GM04503 (cell line): ENCODE measurements around the gene KIFC3.
A peak's percentile ranks its signal among the peaks of the same experiment; 100 is the strongest.
"Not testable (repeated sequence)": the region's sequence is repeated elsewhere in the genome, so short reads cannot be mapped to it uniquely, and the experiment has no call there.

Experiments used
- DNase-seq: peaks from one replicate; pipeline ENCODE4 v3.0.0-alpha.2; 2012; ENCODE audit warnings: low read depth

Gene KIFC3

DNA sequence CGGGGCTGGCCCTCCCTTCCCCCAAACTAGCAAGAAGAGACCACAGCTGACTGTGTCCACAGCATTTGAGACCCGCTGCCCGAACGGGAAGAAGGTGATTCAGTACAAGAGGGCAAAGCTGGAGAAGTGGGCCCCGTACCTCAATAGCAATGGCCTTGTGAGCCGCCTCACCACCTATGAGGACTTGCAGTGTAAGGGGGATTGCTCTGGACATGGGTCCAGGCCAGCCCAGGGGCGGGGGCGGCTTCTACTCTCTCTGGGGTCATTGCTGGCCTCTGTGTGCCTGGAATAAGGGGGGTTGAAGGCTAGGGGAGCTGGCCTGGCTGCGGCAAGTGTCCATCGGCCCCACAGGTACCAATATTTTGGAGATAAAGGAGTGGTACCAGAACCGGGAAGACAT, 79.6 kb downstream of the KIFC3 start:
- DNase-seq, result no peak

DNA sequence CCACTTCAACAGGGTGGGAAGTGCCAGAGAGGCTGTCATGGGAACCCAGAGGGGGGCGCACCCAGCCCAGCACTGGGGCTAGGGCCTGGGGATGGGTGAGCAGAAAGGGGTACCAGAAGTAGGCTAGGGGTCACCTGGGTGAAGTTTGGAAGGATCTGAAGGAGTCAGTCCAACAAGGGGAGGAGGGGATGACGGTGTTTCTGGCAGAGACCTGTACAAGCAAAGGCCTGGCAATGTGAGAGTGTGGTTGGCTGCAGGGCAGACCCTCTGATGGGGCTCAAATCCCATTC, 80.1 kb downstream of the KIFC3 start:
- DNase-seq, result no peak

DNA sequence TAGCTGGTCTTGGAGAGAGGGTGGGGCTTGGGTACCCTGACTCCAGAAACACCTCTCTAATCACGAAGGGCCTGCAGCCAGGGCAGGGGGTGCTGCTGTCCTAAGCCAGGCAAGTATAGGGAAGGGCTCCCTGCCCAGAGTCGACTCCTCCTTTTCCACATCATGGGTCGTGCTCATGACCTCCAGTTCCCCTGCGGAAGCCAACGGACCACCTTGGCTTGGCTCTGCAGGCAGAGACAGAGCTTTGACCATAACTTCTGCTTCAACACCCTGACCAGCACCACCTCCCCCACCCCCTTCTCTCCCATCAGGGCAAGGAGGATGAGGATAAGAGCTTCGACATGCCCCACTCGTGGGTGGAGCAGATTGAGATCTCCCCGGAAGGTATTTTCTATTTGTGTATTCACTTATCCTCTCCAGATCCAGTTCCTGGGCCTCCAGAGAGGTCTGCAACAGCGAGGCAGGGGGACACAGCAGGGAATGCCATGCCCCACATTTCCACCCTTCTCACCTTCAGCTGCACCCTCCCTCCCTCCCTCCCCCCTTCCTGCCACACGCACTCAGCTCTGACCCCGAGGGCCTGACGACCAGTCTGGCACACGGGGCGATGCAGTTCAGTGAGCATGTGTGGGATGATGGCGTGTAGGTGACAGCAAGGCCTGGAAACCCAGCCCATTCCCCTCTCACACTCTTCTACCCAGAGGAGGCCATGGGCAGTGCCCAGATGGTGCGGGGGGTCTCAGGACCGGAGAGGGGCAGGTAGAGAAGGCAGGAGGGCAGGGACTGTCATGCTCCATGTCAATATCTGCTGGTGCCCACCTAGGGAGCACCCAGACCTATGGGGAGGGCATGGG, 80.7 kb downstream of the KIFC3 start:
- no peak for DNase-seq

DNA sequence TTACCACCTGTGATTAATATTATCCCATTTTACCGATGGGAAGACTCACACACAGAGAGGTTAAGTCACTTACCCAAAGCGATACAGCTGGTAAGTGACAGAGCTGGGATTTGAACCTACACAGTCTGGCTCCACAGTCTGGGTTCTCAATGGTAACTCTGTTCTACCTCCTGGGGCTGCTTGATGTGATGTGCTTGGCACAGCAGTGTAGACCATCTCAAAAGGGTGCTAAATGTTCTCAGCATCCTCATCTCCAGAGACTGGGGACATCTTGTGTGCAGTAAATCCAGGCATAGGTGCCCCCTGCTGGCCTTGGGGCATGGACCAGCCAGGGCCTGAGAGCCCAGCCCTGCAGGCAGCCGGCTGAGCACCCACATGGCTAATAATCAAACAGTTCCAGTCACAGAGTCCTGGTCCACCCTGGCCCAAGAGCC, 82.1 kb downstream of the KIFC3 start:
- peak; percentile 4 for DNase-seq

DNA sequence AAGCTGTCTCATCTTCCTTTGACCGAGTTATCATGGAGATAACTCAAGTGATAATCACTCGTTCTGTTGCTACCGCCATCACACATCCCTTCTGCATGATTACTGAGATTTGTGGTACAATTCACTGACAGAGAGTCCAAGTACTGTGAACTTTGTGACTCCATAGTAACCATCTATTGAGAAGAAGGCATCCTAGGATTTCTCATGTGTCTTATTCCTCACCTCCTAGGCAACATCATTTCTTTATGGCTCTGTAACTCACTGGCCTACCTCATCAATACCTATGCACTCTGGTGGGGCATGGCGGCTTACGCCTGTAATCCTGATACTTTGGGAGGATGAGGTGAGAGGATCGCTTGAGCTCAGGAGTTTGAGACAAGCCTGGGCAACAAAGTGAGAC, 88.2 kb downstream of the KIFC3 start:
- no peak for DNase-seq

DNA sequence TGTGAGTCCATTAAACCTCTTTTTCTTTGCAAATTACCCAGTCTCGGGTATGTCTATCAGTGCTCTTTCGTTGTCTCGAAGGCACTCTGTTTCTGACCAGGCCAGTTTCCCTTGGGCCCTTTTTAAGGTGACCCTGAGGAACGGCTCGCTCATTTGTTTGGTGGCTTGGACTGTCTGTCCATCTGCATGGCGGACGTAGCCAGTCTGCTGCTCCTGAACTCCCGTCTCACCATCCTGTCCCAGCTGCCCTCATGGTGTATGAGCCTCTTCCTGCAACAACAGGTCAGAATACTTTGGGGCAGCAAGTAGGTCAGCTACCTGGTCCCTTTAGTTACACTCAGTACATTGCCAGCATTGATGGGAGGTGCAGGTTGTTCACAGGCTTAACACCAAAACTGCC, 88.7 kb downstream of the KIFC3 start:
- DNase-seq, result no peak

DNA sequence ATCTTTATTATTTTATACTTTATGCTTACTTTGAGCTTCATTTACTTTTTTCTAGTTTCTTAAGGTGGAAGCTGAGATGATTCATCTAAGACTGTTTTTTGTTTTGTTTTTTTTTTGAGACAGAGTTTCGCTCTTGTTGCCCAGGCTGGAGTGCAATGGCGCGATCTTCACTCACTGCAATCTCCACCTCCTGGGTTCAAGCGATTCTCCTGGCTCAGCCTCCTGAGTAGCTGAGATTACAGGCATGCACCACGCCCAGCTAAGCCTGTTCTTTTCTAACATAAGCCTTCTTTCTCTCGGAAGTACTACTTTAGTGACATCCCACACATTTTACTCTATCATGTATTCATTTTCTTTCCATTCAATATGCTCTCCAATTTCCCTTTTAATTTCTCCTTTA, 89.7 kb downstream of the KIFC3 start:
- DNase-seq, result not testable (repeated sequence)

DNA sequence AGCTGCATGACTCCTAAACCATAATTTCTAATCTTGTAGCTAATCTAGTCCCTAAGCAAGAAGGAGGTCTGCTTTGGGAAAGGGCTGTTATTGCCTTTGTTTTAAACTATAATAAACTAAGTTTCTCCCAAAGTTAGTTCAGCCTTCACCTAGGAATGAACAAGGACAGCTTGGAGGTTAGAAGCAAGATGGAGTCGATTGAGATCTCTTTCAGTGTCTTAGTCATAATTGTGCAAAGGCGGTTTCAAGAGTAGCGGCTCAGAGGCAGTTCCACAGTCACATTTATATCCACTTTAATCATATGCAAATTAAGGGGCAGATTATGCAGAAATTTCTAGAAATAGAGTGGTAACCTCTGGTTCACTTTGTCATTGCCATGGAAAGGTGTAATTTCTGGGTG, 90.3 kb downstream of the KIFC3 start:
- no peak for DNase-seq

DNA sequence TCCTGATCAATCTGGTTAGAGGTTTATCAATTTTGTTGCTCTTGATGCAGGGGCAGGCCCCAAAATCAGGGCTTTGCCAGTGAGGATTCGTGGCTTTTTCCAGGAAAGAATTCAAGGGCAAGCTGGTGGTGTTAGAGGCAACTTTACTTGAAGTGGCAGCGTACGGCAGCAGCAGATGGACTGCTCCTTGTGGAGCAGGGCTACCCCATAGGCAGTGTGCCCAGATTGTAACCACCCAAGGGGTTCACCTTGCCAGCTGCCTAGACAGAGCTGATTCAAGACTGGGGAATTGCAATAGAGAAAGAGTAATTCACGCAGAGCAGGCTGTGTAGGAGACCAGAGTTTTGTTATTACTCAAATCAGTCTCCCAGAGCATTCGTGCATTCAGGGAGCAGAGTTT, 90.9 kb downstream of the KIFC3 start:
- no peak for DNase-seq

DNA sequence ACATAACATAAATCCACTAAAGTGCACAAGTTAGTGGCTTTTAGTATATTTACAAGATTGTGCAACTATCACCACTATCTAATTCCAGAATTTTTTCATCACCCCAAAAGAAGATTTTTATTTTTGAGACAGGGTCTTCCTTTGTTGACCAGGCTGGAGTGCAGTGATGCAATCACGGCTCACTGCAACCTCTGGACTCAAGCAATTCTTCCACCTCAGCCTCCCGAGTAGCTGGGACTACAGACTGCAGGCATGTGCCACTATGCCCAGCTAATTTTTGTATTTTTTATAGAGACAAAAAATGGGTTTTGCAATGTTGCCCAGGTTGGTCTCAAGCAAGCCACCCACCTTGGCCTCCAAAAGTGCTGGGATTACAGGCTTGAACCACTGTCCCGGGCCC, 92.6 kb downstream of the KIFC3 start:
- DNase-seq, result no peak
